HG03521 (cell line): Measurements from ENCODE around the gene CHST10.
"Not testable (repeated sequence)": the region's sequence is repeated elsewhere in the genome, so short reads cannot be mapped to it uniquely, and the experiment has no call there.

Source experiments
- ATAC-seq: cut with Tn5 transposase; IDR thresholded peaks from one replicate; pipeline ENCODE4 v1.9.1; 2021; ENCODE audit warnings: mild to moderate bottlenecking, moderate library complexity; ENCODE audit not compliant: unreplicated experiment

Gene CHST10, protein sequence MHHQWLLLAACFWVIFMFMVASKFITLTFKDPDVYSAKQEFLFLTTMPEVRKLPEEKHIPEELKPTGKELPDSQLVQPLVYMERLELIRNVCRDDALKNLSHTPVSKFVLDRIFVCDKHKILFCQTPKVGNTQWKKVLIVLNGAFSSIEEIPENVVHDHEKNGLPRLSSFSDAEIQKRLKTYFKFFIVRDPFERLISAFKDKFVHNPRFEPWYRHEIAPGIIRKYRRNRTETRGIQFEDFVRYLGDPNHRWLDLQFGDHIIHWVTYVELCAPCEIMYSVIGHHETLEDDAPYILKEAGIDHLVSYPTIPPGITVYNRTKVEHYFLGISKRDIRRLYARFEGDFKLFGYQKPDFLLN

DNA sequence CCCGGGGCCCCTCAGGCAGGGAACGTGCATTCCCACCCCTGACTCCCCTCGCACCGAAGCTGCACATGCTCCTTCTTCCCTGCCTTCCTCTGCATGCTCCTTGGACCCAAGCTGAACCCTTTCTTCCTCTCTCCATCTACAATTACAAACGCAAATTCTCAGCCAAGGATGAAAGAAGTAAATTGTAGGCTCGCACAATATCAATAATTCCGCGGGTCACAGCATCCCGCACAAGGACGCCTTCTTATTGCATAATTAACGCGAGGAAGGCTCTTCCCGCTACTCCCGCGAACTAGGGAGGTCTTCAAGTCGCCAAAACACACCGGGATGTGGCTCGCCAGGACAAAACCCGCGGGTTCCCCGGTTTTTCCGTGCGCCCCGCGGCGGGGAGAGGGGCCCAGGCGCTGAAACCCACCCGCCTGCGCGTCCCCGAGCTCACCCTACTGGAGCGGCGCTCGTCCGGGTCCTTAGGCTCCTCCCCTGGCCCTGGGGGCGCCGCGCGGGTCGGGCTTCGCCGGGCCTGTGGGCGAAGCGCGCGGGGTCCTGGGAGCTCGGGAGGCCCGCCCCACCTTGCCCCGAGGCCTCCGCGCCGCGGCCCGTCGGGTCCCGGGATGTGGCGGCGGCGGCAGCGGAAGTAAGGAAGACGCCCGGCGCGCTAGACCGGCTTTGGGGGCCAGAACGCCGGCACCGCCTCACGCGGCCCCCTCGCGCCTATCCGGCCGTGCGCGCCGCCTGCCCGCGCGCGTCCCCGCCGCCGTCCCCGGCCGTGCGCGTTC is at the start of gene CHST10:
Gene CHST10, minus strand, starts transcription at position 734 of the 776 bp plus-strand sequence. CDS start 10,993 bp downstream, outside the sequence.
- ATAC-seq, result peak; percentile 87

DNA sequence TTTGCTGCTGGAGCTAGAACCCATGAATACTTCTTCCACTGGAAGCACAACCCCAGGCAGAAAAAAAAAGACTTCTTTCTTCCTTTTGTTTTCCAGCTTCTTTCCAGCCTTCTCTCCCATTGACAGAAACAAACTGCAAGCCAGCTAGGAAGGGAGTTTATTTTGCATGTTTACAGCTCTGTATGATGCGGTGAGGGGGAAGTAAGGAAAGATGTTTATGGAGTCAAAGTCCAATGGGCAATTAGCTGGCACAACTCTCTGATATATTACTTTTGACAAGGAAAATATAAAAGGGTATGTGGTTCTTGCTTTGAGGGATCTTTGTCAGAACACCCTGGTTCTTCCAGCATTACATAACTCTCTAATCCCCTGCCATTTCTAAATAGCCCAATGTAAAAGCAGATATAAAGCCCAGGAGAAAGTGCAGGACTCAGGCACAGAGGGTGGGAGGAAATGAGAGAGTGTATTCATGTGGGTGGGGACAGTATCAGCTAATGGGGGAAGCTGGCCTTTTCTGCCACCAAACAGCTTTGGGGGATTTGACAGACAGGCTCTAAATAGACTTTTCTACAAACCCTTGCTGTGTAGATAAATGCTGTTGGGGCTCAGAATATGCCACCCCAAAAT is 43.5 kb upstream of the CHST10 start:
- ATAC-seq, result no peak

DNA sequence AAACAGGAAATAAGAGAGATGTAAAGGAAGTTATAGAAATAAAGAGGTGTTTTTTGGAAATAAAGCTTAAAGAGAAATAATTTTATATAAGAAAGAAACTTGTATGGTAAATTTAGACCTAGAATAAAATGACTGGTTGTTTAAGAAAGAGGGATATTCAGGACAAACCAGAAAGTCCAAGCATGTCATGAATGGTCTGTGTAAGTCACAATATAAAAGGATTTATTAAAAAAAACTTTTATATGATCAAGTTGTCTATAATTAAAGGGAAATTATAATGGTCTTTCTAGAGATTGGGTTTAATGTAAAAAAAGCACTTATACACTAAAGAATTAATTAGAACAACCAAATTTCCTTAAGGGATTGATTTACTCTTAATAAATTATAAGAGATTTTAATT is 38.9 kb upstream of the CHST10 start:
- not testable (repeated sequence) for ATAC-seq

DNA sequence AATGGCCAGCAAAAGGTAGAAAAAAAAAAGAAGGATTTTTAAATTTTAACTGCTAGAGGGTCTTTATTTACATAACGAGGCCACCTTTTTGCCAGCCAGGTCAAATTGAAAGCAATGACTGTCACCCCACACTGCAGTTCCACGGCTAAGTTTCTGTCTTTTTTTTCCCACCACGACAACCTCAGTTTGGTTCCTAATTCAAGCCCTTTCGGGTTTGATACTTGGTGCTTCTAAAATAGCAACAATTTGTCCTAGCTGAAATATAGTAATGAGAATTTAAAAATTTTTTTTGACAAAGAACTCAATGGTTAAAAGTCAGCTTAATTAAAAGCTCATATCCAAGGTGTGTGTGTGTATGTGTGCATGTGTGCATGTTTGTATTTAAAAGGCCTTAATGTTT is 36.4 kb upstream of the CHST10 start:
- no peak for ATAC-seq

DNA sequence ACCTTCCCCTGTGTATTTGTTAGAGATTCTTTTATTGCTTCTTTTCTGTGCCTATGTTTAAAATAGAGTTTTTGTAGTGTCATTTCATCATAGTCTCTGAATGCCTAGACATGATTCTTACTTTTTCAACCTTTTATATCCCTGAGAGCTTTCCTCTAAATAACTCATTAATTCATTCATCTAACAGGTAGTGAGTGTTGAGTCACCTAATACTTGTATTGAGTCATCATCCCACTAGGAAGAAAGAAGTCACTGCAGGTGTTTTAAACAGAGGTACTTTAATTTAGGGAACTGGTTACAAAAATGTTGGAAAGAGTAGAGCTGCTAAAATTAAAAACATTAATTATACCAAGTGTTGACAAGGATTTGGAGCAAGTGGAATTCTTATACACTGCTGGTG is 34.3 kb upstream of the CHST10 start:
- no peak for ATAC-seq

DNA sequence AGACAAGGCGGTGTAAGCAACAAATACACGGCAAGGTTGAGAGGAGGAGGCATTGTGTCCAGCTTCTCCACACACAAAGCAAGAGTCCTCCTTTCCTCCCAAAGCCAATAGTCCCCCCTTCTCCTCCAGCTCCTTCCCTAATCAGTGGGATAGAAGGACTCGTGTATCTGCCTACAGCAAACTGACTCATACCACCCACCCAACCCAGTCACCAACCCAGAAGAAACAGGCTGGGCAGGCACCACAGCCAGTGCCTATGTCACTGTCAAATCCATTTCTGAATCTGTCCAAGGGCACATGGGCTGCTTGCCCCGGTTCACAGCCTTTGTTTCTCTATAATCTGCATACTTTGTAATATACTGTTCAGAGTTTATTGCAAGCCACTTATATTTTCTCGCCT is 33.6 kb upstream of the CHST10 start:
- ATAC-seq, result no peak

DNA sequence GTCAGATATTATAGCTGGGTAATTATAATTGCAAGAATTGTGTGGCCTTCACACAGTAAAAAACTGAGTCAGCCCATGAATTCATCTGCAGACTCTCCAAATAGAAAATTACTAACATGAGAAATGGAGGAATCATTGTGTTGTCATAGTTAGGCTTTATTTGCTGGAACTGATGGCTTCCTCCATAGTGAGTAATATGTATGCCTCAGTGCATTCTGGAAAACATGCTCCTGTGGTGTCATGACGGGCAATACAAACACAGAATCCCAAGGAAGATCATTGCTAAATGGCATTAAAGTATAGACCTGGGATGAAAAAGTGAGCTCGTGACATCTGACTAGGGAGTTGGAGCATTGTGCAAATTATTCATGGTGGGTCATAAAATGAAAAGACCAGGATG is 29.2 kb upstream of the CHST10 start:
- no peak for ATAC-seq

DNA sequence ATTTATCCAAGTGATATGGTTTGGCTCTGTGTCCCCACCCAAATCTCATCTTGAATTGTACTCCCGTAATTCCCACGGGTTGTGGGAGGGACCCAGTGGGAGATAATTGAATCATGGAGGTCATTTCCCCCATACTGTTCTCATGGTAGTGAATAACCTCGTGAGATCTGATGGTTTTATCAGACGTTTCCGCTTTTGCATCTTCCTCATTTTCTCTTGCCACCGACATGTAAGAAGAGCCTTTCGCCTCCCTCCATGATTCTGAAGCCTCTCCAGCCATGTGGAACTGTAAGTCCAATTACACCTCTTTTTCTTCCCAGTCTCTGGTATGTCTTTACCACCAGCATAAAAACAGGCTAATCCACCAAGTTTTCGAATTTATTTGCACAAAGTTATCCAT is 20.3 kb upstream of the CHST10 start:
- ATAC-seq, result no peak

DNA sequence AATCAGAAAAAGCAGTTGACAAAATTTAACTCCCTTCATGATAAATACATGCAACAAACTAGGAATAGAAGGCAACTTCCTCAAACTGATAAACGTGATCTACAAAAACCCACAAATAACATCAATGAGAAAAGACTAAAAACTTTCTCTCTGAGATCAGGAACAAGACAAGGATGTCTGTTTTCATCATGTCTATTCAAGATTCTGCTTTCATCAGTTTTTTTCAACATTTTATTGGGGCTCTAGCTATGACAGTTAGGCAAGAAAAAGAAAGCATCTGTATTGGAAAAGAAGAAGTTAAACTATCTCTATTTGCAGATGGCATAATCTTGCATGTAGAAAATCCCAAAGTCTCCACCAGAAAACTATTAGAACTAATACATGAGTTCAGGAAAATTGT is 12.3 kb upstream of the CHST10 start:
- ATAC-seq, result no peak

DNA sequence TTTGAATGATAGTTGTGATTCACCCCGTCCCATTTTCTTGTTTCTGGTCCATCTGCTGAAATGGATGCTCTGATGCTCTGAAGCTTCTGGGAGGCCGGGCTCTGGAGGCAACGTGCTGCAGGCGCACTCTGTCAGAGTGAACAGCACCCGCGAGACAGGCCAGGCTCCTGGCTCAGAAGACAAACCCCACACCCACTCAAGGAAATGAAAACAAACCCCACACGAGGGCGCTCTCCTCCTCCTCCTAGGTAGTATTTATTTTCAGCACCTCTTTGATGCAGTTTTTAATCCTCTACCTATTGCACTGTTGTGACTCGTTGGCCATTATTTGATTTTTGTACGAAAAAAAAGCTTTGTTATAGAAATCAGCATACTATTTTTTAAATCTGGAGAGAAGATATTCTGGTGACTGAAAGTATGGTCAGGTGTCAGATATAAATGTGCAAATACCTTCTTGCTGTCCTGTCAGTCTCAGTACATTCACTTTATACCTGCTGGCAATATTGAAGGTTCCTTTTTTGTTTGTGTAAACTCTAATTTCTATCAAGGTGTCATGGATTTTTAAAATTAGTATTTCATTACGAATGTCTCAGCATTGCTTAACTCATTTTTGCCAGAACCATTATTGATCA is 10.3 kb upstream of the CHST10 start:
- no peak for ATAC-seq

DNA sequence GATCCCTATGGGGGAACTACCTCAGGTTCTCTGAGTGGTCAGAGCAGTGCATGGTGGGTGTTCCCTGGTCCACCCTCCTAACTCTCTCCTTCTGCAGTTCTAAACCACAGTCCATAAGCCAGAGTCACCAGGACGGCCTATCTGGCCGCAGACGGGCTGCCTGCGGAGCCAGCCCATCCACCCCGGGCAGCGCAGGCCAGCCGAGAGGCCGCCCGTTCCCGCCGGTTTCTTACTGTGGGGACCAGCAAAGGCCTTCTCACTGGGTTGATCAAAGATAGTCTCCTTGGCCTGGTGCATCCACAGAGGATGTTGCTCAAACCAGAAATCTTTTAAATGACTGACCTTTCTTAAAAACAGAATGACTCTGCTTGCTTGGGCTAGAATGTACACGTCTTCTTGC is 9.6 kb upstream of the CHST10 start:
- ATAC-seq, result no peak

DNA sequence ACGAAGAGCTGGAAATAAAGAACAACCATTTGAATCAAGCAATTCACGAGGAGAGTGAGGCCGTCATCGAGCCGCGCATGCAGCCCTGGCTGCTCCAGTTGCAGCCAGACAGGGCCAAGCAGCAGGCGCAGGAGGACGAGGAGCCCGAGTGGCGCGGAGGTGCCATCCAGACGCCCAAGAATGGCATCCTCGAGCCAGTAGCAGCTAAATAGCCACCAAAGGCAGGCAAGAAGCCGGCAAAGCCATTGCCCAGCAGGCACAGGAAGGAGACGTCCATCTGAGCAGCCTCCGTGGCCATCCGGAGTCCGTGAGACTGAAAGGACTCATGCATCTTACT is 8.9 kb upstream of the CHST10 start:
- no peak for ATAC-seq

DNA sequence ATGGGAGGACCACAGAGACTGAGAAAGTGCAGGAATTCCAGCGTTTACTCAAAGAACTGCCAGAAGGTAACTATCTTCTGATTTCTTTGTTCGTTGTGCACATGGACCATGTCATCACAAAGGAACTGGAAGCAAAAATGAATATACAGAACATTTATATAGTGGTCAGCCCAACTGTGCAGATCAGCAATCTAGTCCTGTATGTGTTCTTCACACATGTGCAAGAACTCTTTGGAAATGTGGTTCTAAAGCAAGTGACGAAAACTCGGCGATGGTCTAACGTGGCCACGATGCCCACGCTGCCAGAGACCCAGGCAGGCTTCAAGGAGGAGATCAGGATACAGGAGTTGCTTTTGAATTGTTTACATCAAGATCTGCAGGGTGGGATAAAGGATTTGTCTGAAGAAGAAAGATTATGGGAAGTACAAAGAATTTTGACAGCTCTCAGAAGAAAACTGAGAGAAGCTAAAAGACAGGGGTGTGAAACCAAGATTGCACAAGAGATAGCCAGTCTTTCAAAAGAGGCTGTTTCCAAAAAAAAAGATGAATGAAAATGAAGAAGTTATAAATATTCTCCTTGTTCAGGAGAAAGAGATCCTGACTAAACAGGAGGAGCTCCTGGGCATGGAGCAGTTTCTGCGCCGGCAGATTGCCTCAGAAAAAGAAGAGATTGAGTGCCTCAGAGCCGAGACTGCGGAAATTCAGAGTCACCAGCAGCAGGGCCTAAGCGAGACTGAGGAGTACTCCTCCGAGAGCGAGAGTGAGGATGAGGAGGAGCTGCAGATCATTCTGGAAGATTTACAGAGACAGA is 8.3 kb upstream of the CHST10 start:
- no peak for ATAC-seq

DNA sequence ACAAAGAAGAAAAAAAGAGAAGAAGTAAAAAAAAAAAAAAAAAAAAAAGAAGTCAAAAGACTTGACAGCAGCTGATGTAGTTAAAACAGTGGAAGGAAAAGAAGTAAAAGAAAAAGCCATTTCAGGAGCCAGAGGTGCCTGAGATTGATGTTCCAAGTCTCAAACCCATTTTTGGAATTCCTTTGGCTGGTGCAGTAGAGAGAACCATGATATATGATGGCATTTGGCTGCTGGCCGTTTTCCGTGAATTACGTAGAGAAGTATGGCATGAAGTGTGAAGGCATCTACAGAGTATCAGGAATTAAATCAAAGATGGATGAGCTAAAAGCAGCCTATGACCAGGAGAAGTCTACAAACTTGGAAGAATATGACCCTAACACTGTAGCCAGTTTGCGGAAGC is 7.6 kb upstream of the CHST10 start:
- no peak for ATAC-seq

DNA sequence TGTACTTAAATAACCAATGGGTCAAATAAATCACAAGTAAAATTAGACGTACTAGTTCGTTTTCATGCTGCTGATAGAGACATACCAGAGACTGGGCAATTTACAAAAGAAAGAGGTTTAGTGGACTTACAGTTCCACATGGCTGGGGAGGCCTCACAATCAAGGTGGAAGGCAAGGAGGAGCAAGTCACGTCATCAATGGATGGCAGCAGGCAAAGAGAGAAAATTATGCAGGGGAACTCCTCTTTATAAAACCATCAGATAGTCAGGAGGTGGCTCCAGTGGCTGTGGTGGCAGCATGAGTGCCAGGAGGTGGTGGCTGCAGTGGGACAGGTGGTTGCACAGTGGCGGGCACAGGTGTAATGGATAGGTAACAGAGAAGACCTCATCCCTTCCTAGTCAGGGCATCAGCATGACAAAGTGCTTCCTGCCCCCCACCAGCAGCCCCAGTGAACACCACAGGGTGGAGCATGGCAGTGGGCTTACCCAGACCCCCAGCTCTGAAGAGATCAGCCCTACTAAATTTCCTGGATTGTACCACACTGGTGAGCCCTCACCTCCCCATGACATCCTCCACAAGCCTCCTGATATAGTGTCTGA is 6.9 kb upstream of the CHST10 start:
- no peak for ATAC-seq

DNA sequence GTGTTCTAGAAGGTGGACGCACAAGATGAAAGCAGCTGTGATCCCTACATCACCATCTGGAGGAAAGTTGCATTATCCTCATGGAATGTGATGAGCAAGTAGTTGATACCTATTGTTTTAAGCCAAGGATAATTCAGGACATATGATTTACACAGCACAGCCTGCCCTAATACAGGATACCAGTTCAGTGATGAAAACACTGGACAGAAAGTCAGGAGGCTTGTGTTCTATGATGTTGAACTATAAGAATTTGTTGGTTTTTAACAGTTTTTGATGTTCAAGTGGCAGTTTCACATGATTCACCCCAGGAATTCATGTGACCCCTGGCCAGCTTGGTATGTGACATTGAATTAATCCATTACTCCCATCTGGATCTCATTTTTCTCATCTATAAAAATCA is 6.2 kb upstream of the CHST10 start:
- no peak for ATAC-seq

DNA sequence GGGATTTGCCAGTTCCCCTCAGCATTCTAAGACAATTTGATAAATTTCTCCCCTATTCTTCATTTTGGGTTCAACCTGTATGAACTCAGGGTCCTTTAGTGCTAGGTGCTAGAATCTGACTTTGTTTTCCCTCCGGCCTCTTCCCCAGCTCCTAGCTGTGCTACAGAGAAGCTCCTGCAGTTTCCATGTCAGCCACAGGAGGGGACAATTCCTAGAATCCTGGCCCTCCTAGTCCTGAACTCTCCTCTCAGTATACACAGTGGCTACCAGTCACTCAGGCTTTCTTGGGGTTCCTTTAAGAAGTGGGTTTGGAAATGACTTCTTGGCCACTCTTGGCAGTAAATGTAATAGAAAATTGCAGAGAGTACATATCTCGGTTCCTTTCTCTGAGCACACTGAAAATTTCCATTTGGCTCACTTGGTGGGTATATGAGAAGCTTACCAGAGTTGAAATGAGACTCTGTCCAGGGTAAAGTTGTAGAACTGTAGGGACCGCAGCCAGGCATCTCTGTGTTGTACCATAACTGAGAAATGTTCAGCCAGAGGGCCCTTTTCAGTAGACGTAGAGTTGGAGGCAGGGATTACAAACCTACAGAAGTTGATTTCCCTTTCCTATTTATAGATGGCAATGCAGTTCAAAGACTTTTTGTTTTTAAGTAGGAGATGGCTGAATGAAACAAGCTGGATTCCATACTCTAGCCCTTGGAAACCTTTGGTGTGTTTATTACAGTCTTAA is 5.0 kb upstream of the CHST10 start:
- ATAC-seq, result no peak

DNA sequence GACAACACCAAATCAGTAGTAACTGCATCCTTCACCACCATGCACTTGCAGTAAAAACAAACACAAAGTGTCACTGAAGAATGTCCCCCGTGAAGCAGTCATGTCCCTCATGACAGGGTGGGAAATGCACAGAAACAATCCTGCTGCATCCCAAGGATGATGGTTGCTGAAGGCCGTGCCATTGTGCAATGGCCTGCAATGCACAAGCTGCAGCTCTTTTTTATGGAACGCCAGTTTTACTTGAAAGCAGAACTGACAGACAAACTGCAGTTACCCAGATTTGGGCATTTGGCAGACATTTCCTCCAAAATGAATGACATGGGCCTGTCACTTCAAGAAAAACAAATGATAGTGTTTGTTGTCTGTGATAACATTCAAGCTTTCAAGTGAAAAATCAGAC is 2.4 kb upstream of the CHST10 start:
- no peak for ATAC-seq

DNA sequence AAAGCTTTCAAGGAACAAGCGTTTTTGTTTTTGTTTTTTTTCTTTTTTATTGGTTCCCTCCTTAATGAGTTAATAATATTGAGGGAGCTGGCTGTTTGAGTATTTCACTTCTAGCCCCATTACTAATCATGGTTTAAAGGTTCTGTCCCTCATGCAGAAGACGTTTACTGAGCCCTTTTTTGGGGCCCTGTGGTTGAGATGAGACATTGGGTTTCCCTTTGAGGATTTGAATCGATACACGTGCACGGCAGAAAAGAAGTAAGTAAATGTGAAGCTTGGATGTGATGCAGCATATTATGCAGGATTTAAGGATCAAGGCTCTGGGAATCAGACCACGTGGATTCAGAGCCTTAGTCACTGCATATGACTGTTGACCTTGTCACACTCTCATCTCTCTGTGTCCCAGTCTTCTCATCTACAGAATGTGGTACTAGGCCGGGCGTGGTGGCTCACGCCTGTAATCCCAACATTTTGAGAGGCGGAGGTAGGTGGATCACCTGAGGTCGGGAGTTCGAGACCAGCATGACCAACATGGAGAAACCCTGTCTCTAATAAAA is 1.0 kb upstream of the CHST10 start:
- ATAC-seq, result no peak
